C4-2B (cell line): Measurements from ENCODE around the gene RANBP3.

ENCODE experiments used
- ZFX ChIP-seq: fragments of 450-650 bp; IDR thresholded peaks from 2 replicates; pipeline ENCODE4 v1.6.1; 2017
- TF ChIP-seq, protein P1 (sequence below): fragments of 450-650 bp; conservative IDR thresholded peaks from 2 replicates; pipeline ENCODE4 v1.5.1; 2017; ENCODE audit warnings: mild to moderate bottlenecking

DNA sequence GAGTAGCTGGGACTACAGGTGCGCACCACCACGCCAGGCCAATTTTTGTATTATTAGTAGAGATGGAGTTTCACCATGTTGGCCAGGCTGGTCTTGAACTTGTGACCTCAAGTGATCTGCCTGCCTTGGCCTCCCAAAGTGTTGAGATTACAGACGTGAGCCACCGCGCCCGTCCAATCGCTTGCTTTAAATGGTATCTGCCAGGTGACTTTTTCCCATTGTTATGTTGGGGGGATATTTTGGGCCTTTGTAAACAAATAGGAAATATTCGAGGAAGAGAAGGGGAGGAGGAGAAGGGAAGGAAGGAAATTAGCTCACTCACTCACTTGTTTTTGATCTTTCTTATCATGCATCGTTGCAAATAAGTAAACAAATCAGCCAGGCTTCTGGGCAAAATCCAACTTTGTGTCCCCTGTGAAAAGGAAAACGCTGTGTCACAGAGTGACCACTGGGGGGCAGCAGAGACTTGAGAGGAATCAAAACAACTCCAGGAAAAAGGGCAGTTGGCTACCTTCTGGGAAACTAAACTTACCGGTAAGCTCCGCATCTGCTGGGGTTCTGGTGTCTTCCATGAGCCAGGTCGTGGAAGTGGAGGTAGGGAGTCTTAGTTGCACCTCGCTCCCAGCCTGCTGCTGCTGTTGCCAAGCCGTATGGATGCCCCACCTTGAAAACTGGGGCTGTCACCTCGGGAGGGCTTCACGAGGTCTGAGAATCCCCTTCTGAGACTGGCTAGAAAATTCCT is 9.3 kb upstream of the RANBP3 start:
- no peak for TF ChIP-seq ZFX
- TF ChIP-seq, protein P1, sequence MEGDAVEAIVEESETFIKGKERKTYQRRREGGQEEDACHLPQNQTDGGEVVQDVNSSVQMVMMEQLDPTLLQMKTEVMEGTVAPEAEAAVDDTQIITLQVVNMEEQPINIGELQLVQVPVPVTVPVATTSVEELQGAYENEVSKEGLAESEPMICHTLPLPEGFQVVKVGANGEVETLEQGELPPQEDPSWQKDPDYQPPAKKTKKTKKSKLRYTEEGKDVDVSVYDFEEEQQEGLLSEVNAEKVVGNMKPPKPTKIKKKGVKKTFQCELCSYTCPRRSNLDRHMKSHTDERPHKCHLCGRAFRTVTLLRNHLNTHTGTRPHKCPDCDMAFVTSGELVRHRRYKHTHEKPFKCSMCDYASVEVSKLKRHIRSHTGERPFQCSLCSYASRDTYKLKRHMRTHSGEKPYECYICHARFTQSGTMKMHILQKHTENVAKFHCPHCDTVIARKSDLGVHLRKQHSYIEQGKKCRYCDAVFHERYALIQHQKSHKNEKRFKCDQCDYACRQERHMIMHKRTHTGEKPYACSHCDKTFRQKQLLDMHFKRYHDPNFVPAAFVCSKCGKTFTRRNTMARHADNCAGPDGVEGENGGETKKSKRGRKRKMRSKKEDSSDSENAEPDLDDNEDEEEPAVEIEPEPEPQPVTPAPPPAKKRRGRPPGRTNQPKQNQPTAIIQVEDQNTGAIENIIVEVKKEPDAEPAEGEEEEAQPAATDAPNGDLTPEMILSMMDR = peak; percentile 97
